Measurements from ENCODE around the gene CNPY3. TPM values are rescaled to one million over a fixed set of nuclear protein-coding genes. Genes with fewer than 3 reads are reported as not detected.

The CNPY3 gene
- total and polyA plus RNA-seq, 2 of the 13 experiments (the other 11 are each of a cell fraction or from before 2014, with no cell fraction given), result 42.3 to 60.2 TPM

DNA sequence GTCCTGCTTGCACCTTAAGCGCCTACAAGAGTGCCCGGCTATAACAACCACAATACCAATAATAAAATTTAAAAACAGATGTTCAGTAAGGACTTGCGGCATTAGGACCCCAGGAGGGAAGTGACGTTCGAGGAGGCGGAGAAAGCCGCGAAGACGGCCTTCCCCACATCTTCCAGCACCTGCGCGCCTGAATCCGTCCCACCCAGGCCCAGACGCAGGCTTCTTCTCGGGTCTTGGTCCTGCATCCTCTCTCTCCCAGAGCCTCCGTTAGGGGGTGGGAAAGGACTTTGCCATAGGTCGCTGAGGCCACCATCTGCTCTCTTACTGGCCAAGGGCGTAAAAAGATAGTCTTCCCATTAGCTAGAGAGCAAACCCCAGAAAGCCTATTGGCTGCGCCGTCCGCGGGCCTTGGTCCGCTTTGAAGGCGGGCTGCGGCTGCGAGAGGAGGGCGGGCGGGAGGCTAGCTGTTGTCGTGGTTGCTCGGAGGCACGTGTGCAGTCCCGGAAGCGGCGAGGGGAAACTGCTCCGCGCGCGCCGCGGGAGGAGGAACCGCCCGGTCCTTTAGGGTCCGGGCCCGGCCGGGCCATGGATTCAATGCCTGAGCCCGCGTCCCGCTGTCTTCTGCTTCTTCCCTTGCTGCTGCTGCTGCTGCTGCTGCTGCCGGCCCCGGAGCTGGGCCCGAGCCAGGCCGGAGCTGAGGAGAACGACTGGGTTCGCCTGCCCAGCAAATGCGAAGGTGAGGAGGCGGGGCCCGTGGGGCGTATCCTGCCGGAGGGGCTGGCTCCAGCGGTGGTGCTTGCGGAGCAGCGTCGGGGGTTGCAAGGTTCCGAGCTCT, at the start of gene CNPY3 (continued):
- 0 out of 2 replicates have a peak, but pooled peaks have one; percentile 95 for TF ChIP-seq KAT7 (CRISPR knock-in tag; IDR thresholded peaks at IDR 0.05; ENCODE audit: borderline replicate concordance)
- TF ChIP-seq ZNF251 (CRISPR knock-in tag; IDR thresholded peaks at IDR 0.05), result peak; percentile 91
- TF ChIP-seq, protein P1, sequence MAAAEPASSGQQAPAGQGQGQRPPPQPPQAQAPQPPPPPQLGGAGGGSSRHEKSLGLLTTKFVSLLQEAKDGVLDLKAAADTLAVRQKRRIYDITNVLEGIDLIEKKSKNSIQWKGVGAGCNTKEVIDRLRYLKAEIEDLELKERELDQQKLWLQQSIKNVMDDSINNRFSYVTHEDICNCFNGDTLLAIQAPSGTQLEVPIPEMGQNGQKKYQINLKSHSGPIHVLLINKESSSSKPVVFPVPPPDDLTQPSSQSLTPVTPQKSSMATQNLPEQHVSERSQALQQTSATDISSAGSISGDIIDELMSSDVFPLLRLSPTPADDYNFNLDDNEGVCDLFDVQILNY (CRISPR knock-in tag; conservative IDR thresholded peaks at IDR 0.05), result peak; percentile 94
- TF ChIP-seq ZNF34 (CRISPR knock-in tag; IDR thresholded peaks at IDR 0.05; ENCODE audit: borderline replicate concordance), result peak; percentile 95; the same call in 1 of the 2 replicates
- TF ChIP-seq PPARG (CRISPR knock-in tag; conservative IDR thresholded peaks at IDR 0.05), result 0 out of 2 replicates have a peak, but pooled peaks have one; percentile 23
- TF ChIP-seq, protein P2, sequence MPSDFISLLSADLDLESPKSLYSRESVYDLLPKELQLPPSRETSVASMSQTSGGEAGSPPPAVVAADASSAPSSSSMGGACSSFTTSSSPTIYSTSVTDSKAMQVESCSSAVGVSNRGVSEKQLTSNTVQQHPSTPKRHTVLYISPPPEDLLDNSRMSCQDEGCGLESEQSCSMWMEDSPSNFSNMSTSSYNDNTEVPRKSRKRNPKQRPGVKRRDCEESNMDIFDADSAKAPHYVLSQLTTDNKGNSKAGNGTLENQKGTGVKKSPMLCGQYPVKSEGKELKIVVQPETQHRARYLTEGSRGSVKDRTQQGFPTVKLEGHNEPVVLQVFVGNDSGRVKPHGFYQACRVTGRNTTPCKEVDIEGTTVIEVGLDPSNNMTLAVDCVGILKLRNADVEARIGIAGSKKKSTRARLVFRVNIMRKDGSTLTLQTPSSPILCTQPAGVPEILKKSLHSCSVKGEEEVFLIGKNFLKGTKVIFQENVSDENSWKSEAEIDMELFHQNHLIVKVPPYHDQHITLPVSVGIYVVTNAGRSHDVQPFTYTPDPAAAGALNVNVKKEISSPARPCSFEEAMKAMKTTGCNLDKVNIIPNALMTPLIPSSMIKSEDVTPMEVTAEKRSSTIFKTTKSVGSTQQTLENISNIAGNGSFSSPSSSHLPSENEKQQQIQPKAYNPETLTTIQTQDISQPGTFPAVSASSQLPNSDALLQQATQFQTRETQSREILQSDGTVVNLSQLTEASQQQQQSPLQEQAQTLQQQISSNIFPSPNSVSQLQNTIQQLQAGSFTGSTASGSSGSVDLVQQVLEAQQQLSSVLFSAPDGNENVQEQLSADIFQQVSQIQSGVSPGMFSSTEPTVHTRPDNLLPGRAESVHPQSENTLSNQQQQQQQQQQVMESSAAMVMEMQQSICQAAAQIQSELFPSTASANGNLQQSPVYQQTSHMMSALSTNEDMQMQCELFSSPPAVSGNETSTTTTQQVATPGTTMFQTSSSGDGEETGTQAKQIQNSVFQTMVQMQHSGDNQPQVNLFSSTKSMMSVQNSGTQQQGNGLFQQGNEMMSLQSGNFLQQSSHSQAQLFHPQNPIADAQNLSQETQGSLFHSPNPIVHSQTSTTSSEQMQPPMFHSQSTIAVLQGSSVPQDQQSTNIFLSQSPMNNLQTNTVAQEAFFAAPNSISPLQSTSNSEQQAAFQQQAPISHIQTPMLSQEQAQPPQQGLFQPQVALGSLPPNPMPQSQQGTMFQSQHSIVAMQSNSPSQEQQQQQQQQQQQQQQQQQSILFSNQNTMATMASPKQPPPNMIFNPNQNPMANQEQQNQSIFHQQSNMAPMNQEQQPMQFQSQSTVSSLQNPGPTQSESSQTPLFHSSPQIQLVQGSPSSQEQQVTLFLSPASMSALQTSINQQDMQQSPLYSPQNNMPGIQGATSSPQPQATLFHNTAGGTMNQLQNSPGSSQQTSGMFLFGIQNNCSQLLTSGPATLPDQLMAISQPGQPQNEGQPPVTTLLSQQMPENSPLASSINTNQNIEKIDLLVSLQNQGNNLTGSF (CRISPR knock-in tag; IDR thresholded peaks at IDR 0.05), result peak; percentile 96
- peak; percentile 90; the same call in 1 of the 2 replicates for TF ChIP-seq JUNB (CRISPR knock-in tag; IDR thresholded peaks at IDR 0.05; ENCODE audit: borderline replicate concordance)
- TF ChIP-seq PHF5A (CRISPR knock-in tag; IDR thresholded peaks at IDR 0.05; ENCODE audit: low read depth, unreplicated experiment), result peak; percentile 88
- TF ChIP-seq, protein P3, sequence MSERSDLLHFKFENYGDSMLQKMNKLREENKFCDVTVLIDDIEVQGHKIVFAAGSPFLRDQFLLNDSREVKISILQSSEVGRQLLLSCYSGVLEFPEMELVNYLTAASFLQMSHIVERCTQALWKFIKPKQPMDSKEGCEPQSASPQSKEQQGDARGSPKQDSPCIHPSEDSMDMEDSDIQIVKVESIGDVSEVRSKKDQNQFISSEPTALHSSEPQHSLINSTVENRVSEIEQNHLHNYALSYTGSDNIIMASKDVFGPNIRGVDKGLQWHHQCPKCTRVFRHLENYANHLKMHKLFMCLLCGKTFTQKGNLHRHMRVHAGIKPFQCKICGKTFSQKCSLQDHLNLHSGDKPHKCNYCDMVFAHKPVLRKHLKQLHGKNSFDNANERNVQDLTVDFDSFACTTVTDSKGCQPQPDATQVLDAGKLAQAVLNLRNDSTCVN (CRISPR knock-in tag; IDR thresholded peaks at IDR 0.05; ENCODE audit: borderline replicate concordance), result peak; percentile 76
- TF ChIP-seq ZNF563 (CRISPR knock-in tag; IDR thresholded peaks at IDR 0.05), result peak; percentile 98
- TF ChIP-seq, protein P4, sequence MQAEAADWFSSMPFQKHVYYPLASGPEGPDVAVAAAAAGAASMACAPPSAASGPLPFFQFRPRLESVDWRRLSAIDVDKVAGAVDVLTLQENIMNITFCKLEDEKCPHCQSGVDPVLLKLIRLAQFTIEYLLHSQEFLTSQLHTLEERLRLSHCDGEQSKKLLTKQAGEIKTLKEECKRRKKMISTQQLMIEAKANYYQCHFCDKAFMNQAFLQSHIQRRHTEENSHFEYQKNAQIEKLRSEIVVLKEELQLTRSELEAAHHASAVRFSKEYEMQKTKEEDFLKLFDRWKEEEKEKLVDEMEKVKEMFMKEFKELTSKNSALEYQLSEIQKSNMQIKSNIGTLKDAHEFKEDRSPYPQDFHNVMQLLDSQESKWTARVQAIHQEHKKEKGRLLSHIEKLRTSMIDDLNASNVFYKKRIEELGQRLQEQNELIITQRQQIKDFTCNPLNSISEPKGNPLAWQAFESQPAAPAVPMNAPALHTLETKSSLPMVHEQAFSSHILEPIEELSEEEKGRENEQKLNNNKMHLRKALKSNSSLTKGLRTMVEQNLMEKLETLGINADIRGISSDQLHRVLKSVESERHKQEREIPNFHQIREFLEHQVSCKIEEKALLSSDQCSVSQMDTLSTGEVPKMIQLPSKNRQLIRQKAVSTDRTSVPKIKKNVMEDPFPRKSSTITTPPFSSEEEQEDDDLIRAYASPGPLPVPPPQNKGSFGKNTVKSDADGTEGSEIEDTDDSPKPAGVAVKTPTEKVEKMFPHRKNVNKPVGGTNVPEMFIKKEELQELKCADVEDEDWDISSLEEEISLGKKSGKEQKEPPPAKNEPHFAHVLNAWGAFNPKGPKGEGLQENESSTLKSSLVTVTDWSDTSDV (CRISPR knock-in tag; IDR thresholded peaks at IDR 0.05), result peak; percentile 84; the same call in 1 of the 2 replicates
- TF ChIP-seq, protein P5, sequence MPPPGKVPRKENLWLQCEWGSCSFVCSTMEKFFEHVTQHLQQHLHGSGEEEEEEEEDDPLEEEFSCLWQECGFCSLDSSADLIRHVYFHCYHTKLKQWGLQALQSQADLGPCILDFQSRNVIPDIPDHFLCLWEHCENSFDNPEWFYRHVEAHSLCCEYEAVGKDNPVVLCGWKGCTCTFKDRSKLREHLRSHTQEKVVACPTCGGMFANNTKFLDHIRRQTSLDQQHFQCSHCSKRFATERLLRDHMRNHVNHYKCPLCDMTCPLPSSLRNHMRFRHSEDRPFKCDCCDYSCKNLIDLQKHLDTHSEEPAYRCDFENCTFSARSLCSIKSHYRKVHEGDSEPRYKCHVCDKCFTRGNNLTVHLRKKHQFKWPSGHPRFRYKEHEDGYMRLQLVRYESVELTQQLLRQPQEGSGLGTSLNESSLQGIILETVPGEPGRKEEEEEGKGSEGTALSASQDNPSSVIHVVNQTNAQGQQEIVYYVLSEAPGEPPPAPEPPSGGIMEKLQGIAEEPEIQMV (CRISPR knock-in tag; IDR thresholded peaks at IDR 0.05; ENCODE audit: low read depth), result peak; percentile 98
- peak; percentile 64 for TF ChIP-seq CC2D1A (CRISPR knock-in tag; IDR thresholded peaks at IDR 0.05)
- peak; percentile 98 for TF ChIP-seq ZNF468 (CRISPR knock-in tag; IDR thresholded peaks at IDR 0.05)
- TF ChIP-seq ZNF737 (CRISPR knock-in tag; IDR thresholded peaks at IDR 0.05; ENCODE audit: borderline replicate concordance), result no peak; the same call in 1 of the 2 replicates
- TF ChIP-seq PAX8 (CRISPR knock-in tag; IDR thresholded peaks at IDR 0.05; ENCODE audit: borderline replicate concordance), result peak; percentile 61; the same call in 1 of the 2 replicates
